Nephron progenitor cell (in vitro differentiated cells): ENCODE data around the gene TESK1.
A peak's percentile ranks its signal among the peaks of the same experiment; 100 is the strongest.
"Not testable (repeated sequence)": the region's sequence is repeated elsewhere in the genome, so short reads cannot be mapped to it uniquely, and the experiment has no call there.

ENCODE experiments used
- DNase-seq: peaks from one replicate; pipeline ENCODE4 v3.0.0; 2021
- H3K27ac Mint-ChIP-seq: 2 replicates; pipeline ENCODE4 v1.8.0; 2021; ENCODE audit warnings: mild to moderate bottlenecking, moderate library complexity, mixed read lengths
- H3K27me3 Mint-ChIP-seq: 2 replicates; pipeline ENCODE4 v1.8.0; 2021; ENCODE audit warnings: mild to moderate bottlenecking, low read depth, mixed read lengths; ENCODE audit not compliant: poor library complexity
- H3K36me3 Mint-ChIP-seq: 2 replicates; pipeline ENCODE4 v1.8.0; 2021; ENCODE audit warnings: low read depth, mixed read lengths
- H3K4me1 Mint-ChIP-seq: 2 replicates; pipeline ENCODE4 v1.8.0; 2021; ENCODE audit warnings: mixed read lengths
- H3K4me3 Mint-ChIP-seq: 2 replicates; pipeline ENCODE4 v1.8.0; 2021; ENCODE audit warnings: mild to moderate bottlenecking, moderate library complexity, mixed read lengths
- H3K9me3 Mint-ChIP-seq: 2 replicates; pipeline ENCODE4 v1.8.0; 2021; ENCODE audit warnings: mild to moderate bottlenecking, moderate library complexity, mixed read lengths
- TF ChIP-seq, protein P1 (sequence below): fragments of 200-600 bp; sonication (generic); IDR thresholded peaks from 2 replicates; pipeline ENCODE4 v1.5.0; 2021; ENCODE audit warnings: antibody characterized with exemption

The TESK1 gene

DNA sequence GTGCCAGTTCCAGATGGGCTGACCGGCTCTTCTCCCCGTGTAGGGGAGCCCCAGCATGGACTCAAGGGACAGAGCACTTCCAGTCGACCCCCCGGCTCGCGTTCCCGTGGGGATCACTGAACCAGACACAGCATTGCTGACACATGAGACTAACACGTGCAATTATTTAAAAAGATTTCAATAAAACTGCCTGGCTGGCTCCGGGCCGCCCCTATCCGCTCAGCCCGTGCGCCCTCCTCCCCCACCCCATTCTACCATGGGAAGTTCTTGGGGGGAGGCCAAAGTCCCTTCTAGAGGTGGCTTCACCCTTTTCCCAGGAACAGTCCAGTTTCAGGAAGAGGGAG, 4.7 kb downstream of the TESK1 start:
- Mint-ChIP-seq H3K4me3 (no peak overlapping the region), H3K27me3 (peaks cover 33% of the 10 kb centered on the region), H3K9me3 (no peaks in the 10 kb centered on the region), H3K4me1 (peaks cover 17% of the 10 kb centered on the region), H3K27ac (no peak overlapping the region), H3K36me3 (peaks cover 11% of the 10 kb centered on the region)
- TF ChIP-seq, protein P1, sequence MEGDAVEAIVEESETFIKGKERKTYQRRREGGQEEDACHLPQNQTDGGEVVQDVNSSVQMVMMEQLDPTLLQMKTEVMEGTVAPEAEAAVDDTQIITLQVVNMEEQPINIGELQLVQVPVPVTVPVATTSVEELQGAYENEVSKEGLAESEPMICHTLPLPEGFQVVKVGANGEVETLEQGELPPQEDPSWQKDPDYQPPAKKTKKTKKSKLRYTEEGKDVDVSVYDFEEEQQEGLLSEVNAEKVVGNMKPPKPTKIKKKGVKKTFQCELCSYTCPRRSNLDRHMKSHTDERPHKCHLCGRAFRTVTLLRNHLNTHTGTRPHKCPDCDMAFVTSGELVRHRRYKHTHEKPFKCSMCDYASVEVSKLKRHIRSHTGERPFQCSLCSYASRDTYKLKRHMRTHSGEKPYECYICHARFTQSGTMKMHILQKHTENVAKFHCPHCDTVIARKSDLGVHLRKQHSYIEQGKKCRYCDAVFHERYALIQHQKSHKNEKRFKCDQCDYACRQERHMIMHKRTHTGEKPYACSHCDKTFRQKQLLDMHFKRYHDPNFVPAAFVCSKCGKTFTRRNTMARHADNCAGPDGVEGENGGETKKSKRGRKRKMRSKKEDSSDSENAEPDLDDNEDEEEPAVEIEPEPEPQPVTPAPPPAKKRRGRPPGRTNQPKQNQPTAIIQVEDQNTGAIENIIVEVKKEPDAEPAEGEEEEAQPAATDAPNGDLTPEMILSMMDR, result no peak
- DNase-seq, result no peak

DNA sequence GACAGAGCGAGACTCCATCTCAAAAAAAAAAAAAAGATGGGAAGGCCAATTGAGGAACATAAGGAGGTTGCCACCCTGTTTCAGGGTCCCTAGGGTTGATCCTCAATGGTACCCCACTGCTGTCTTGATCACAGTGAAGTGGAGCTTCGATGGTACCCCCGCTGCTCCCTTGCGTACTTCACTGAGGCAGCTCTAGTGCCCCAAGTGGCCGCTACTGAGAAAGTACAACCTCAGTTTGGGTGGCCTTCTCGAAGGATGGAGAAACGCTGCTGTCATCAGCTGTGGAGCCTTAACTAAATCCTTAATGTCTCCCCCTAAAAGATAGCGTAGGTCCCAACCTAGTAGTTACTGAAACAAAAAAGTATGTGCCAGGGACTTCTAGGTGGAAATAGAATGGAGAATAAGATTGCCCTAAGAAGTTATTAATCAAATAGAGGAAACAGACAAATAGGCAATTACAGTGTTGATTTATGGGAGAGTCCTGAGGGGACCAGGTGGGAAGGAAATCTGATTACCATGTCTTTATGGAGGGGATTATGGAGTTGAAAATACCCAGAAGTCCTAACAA, 6.3 kb downstream of the TESK1 start:
- Mint-ChIP-seq H3K4me3 (no peak overlapping the region), H3K36me3 (peaks cover 11% of the 10 kb centered on the region), H3K9me3 (no peaks in the 10 kb centered on the region), H3K27me3 (peaks cover 49% of the 10 kb centered on the region), H3K4me1 (peaks cover 15% of the 10 kb centered on the region), H3K27ac (no peak overlapping the region)
- TF ChIP-seq, protein P1, result peak; percentile 54
- peak; percentile 49 for DNase-seq

DNA sequence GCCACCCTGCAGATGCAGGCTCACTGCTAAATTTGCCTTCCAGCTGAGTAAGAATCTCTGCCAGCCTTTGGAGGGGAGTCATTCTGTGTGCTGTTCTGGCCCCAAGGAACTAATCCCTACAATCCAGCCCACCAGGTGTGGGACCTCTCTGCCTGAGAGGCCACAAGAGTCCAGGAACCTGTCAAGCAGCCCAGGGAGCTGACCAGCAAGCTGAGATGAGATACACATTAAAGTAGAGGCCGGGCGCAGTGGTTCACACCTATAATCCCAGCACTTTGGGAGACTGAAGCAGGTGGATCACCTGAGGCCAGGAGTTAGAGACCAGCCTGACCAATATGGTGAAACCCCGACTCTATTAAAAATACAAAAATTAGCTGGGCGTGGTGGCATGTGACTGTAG, 7.0 kb downstream of the TESK1 start:
- H3K9me3 Mint-ChIP-seq, H3K27ac Mint-ChIP-seq, H3K4me3 Mint-ChIP-seq, DNase-seq: not testable (repeated sequence)
- peaks cover 11% of the 10 kb centered on the region for H3K36me3 Mint-ChIP-seq
- peaks cover 12% of the 10 kb centered on the region for H3K4me1 Mint-ChIP-seq
- H3K27me3 Mint-ChIP-seq, result peaks cover 56% of the 10 kb centered on the region

DNA sequence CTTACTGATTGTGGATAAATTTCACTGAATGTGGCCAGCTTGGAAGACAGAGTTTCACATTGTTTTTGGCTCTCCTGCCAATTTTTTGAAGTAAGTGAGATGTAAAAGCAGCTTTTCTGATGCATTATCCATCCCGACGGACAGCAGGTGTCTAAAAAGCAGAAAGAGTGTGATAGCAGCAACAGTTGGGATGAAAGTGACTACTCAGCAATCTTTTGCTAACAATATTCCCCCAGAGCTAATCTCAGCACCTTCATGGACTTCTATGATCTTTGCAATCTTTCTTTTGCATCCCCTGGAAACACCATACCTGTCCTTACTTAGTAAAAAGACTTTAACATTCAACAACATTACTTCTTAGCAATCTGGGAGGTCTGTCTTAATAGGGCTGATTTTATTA, 7.8 kb downstream of the TESK1 start:
- TF ChIP-seq, protein P1, result no peak
- DNase-seq, result no peak
- no peak overlapping the region for H3K27ac Mint-ChIP-seq
- peaks cover 6% of the 10 kb centered on the region for H3K36me3 Mint-ChIP-seq
- H3K4me1 Mint-ChIP-seq, result peaks cover 7% of the 10 kb centered on the region
- H3K27me3 Mint-ChIP-seq, result peaks cover 64% of the 10 kb centered on the region
- no peak overlapping the region for H3K4me3 Mint-ChIP-seq
- H3K9me3 Mint-ChIP-seq, result no peaks in the 10 kb centered on the region

DNA sequence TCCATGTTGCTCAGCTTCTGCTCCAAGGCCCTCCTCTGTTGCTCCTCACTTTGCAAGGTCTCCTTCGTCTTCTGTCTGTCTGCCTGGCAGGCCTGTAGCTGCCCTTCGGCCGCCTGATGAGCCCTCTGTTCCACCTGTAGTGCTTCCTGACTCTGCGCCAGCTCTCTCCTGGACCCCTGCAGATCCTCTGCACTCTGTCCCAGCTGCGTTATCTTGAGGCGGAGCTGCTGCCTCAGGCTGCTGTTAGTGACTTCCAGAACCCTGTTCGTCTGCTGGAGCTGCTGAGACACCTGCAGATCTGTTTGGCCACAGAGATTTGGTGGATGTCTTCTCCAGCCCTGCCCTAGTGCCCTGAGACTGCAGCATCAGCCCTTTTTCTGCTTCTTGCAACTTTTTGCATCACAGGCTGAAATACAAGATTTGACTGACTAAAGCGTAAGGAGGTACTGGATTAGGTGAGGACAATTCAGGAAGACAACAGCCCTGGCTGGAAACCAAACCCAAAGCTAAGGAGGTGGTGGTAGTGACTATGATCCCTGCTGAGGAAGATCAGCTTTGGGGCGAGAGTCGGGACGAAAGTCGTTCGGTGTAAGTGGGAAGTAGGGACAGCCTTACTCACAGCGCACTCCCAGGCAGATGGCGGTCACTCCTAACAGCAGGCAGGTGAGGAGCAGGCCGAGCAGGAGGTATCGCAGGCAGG, 11.1 kb downstream of the TESK1 start:
- no peaks in the 10 kb centered on the region for H3K36me3 Mint-ChIP-seq
- H3K4me3 Mint-ChIP-seq, result peak overlapping the region; percentile 72
- no peaks in the 10 kb centered on the region for H3K9me3 Mint-ChIP-seq
- TF ChIP-seq, protein P1, result no peak
- H3K4me1 Mint-ChIP-seq, result peaks cover 23% of the 10 kb centered on the region
- no peak overlapping the region for H3K27ac Mint-ChIP-seq
- peaks cover 83% of the 10 kb centered on the region for H3K27me3 Mint-ChIP-seq
- no peak for DNase-seq

DNA sequence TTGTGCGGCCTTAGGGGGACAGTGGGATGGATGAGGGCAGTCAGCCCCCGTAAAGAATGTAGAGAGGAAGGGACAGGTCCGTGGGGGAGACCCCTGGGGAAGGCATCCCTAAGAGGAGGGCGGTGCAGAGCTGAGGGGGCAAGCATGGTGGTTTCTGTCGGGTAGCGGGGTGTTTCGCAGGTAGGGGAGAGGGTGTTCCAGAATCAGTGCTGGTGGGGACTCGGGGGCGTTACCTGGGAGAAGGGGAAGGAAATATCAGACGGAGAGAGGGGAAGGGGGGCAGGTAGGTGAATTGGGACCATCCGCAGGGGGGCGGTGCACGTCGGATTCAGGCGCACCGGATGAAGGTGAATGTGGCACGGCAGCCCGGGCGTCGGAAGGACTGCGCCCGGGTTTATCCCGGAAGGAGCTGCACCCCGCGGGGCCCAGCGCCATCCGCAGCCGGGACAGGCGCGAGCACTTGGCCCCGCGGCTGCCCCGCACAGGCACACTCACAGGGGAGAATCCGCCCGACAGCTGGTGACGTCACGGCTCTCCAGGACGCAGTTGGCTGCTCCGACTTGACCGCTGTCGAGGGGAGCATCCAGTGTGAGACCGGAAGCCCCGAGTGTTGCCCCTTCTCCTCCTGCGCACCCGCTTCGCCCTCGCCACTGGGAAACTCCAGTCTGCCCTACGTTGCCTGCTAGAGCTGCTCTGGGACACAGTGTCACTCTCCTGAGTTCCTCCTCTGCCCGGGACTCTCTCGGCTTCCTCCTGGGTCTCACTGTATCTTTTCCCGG, 11.8 kb downstream of the TESK1 start:
- H3K27me3 Mint-ChIP-seq, result peaks cover 84% of the 10 kb centered on the region
- H3K9me3 Mint-ChIP-seq, result no peaks in the 10 kb centered on the region
- no peak overlapping the region for H3K27ac Mint-ChIP-seq
- peak; percentile 75 for DNase-seq
- H3K4me3 Mint-ChIP-seq, result peak overlapping the region; percentile 77
- peaks cover 23% of the 10 kb centered on the region for H3K4me1 Mint-ChIP-seq
- H3K36me3 Mint-ChIP-seq, result no peaks in the 10 kb centered on the region
- TF ChIP-seq, protein P1, result no peak
